ENCODE results near the gene MYBPH. TPM values are rescaled to one million over a fixed set of nuclear protein-coding genes. Genes with fewer than 3 reads are reported as not detected.

The MYBPH gene
- total RNA-seq, 6 experiments from 2014 or later: not detected

DNA sequence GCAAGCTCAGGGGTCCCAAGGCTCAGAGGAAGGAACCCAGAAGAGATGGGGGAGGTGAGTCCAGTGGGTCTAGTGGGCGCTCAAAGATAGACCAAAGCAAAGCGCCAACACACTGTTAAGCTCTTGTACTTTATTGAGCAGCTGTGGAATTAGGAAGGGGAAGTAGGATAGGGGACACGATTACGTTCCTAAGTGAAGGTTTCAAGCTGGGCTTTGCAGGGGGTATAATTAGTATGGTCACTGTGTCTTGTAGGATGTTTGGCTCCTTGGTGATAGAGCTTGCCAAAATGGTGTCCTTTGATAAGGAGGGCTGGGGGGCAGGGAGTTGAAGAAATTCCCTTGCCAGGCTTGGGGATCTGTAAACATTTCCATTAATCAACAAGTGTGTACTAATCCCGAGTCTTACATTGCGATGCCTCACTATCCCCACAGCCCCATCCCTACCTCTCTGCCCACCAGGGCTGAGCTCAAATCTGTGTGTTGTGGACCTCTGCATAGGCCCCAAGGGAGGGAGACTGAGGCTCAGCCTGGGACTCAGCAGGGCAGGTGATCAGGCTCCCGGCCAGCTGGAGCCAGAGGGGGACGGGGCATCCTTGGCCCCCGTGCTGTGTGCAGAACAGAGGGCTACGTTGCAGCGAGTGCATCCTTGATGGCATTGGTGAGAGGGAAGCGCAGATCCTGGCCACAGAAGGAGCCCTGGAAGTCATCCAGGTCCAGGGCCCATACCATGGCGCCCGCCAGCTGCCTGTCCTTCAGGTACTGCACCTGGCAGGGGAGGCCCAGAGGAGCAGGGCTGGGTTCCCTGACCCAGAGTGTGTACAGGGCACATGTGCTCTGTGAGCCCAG lies 3.4 kb upstream of the MYBPH start:
- no peaks in the 10 kb centered on the region for H3K9me3 Mint-ChIP-seq
- peak overlapping the region; percentile 94; the same call in 1 of the 2 replicates for H3K27ac Mint-ChIP-seq
- TF ChIP-seq, protein P1, sequence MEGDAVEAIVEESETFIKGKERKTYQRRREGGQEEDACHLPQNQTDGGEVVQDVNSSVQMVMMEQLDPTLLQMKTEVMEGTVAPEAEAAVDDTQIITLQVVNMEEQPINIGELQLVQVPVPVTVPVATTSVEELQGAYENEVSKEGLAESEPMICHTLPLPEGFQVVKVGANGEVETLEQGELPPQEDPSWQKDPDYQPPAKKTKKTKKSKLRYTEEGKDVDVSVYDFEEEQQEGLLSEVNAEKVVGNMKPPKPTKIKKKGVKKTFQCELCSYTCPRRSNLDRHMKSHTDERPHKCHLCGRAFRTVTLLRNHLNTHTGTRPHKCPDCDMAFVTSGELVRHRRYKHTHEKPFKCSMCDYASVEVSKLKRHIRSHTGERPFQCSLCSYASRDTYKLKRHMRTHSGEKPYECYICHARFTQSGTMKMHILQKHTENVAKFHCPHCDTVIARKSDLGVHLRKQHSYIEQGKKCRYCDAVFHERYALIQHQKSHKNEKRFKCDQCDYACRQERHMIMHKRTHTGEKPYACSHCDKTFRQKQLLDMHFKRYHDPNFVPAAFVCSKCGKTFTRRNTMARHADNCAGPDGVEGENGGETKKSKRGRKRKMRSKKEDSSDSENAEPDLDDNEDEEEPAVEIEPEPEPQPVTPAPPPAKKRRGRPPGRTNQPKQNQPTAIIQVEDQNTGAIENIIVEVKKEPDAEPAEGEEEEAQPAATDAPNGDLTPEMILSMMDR (IDR thresholded peaks at IDR 0.05): no peak
- peaks cover 2% of the 10 kb centered on the region; the same call in 1 of the 2 replicates for H3K27me3 Mint-ChIP-seq (ENCODE audit: insufficient read depth)
- peaks cover 37% of the 10 kb centered on the region for H3K4me1 Mint-ChIP-seq (ENCODE audit: low read depth)
- no peak for DNase-seq
- H3K36me3 Mint-ChIP-seq (ENCODE audit: low read depth): no peaks in the 10 kb centered on the region
- no peak overlapping the region for H3K4me3 Mint-ChIP-seq

DNA sequence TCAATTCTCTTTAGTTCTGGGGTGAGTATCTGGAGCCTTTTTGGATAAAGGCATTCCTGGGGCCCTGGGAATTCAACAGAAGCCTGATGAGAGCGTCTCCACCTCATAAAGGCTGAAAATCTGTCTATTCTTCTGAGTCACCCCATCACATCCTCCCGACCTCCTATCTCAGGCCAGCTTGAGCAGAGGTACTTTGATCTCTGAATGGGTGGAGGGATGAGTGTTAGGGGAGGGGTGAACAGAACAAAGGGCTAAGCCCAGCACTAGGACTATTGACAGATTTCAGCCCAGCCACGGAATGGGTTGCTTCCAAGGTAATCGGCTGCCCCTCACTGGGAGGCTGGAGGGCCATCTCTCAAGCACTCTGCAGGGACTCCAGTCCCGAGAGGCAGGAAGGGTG lies 2.5 kb upstream of the MYBPH start:
- DNase-seq: peak; percentile 28
- H3K27ac Mint-ChIP-seq: peak overlapping the region; percentile 94

DNA sequence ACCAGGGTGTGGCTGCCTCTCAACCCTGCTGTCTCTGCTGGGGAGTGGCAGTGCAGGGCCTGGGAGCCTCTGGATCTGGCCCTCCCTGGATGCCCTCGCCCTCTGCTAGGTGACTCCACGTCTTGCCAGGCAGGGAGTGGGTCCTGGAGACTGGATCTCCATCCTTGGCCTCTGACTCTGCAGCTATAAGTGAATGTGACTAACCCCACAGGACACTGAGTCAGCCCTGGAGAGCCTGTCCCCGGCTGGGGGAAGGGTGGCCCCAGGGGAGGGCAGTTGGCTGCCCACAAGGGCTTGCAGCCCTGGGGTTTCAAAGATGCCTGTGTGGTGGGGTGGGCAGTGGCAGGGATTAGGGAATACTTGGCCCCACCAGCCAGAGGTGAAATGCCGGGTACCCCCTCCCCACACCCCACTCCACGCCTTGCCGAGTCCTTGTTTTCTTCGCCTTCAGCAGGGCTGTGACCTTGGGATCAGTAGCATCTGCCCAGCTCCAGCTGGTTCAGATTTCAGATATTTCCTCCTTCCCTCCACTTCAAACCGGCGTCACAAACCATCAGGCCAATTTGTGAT lies 1.9 kb upstream of the MYBPH start:
- peak; percentile 65 for DNase-seq
- H3K4me1 Mint-ChIP-seq (ENCODE audit: low read depth): peaks cover 41% of the 10 kb centered on the region
- TF ChIP-seq, protein P1 (IDR thresholded peaks at IDR 0.05): no peak
- no peaks in the 10 kb centered on the region for H3K9me3 Mint-ChIP-seq
- H3K27me3 Mint-ChIP-seq (ENCODE audit: insufficient read depth): peaks cover 2% of the 10 kb centered on the region; the same call in 1 of the 2 replicates
- H3K36me3 Mint-ChIP-seq (ENCODE audit: low read depth): no peaks in the 10 kb centered on the region
- H3K27ac Mint-ChIP-seq: peak overlapping the region; percentile 94
- peak overlapping the region; percentile 74 for H3K4me3 Mint-ChIP-seq

More for the DNA sequence above, 2.5 kb upstream of the MYBPH start:
- peaks cover 41% of the 10 kb centered on the region for H3K4me1 Mint-ChIP-seq (ENCODE audit: low read depth)
- H3K27me3 Mint-ChIP-seq (ENCODE audit: insufficient read depth): peaks cover 2% of the 10 kb centered on the region; the same call in 1 of the 2 replicates
- TF ChIP-seq, protein P1 (IDR thresholded peaks at IDR 0.05): no peak
- no peaks in the 10 kb centered on the region for H3K9me3 Mint-ChIP-seq
- H3K36me3 Mint-ChIP-seq (ENCODE audit: low read depth): no peaks in the 10 kb centered on the region
- H3K4me3 Mint-ChIP-seq: peak overlapping the region; percentile 74

DNA sequence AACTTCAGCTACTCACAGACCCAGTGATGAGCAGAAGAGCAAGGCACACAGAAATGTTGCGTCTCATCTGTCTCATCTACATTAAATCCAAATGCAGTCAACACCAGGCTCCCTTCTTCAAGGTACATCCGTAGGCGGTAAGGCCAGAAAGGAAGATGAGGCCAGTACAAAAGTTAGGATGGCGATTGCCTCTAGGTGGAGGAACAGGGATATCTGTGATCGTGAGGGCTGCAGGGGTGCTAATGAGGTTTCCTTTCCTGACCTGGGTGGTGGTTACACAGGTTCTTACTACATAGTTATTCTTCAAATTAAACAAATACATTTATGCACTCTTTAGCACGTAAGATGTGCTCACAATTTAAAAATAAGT lies 1.4 kb upstream of the MYBPH start:
- Mint-ChIP-seq H3K27me3 (ENCODE audit: insufficient read depth) (peaks cover 2% of the 10 kb centered on the region; the same call in 1 of the 2 replicates), H3K9me3 (no peaks in the 10 kb centered on the region), H3K27ac (peak overlapping the region; percentile 94), H3K4me1 (ENCODE audit: low read depth) (peaks cover 41% of the 10 kb centered on the region), H3K4me3 (peak overlapping the region; percentile 74), H3K36me3 (ENCODE audit: low read depth) (no peaks in the 10 kb centered on the region)
- no peak for DNase-seq
- TF ChIP-seq, protein P1 (IDR thresholded peaks at IDR 0.05): no peak

GRCh38 chr1:203176273-203177035 lies 828 bp upstream of the MYBPH start:
- Mint-ChIP-seq H3K36me3 (ENCODE audit: low read depth) (no peaks in the 10 kb centered on the region), H3K9me3 (no peaks in the 10 kb centered on the region), H3K4me1 (ENCODE audit: low read depth) (peaks cover 41% of the 10 kb centered on the region), H3K4me3 (no peak overlapping the region), H3K27me3 (ENCODE audit: insufficient read depth) (peaks cover 2% of the 10 kb centered on the region; the same call in 1 of the 2 replicates), H3K27ac (peak overlapping the region; percentile 94)
- TF ChIP-seq, protein P1 (IDR thresholded peaks at IDR 0.05): no peak
- no peak for DNase-seq
